NCI-H774 (cell line): ENCODE measurements around the gene LASP1NB.

ENCODE experiments used
- DNase-seq: peaks from one replicate; lab custom pipeline; 2025; lab: John Stamatoyannopoulos, UW

The LASP1NB gene

DNA sequence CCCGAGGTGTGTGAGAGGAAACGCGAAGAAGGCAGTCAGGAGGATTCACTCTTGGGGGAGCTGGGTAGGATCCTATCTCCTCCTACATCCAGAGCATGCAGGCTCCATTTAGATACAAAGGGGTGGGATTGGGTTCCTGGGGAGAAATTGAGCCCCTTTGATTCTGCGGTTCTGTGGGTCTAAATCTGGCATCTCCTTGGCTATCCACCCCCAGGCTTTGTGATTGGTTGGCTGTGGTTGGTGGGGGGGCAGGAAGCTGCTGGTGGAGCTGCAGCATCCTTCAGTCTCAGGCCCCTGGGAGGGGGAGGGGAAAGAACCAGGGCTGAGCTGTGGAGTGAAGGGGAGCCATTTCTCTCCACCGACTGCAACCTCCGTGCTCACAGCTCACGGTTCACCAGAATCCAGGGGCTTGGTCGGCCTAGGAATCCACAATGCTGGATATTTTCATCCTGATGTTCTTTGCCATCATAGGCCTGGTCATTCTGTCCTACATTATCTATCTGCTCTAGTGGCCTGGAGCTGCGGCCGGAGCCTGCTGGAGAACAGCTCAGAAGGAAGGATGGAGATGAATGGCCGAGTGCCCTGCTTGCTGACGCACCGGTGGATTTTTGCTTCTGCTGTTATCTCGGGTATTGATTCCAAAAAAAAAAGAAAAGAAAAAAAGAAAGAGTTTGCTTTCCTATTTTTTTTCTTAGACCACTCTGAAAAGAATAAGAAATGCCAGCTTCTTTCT is at the start of gene LASP1NB:
LASP1NB (plus strand) TSS at position 352 of the 733 bp plus-strand sequence.
- DNase-seq, result no peak

DNA sequence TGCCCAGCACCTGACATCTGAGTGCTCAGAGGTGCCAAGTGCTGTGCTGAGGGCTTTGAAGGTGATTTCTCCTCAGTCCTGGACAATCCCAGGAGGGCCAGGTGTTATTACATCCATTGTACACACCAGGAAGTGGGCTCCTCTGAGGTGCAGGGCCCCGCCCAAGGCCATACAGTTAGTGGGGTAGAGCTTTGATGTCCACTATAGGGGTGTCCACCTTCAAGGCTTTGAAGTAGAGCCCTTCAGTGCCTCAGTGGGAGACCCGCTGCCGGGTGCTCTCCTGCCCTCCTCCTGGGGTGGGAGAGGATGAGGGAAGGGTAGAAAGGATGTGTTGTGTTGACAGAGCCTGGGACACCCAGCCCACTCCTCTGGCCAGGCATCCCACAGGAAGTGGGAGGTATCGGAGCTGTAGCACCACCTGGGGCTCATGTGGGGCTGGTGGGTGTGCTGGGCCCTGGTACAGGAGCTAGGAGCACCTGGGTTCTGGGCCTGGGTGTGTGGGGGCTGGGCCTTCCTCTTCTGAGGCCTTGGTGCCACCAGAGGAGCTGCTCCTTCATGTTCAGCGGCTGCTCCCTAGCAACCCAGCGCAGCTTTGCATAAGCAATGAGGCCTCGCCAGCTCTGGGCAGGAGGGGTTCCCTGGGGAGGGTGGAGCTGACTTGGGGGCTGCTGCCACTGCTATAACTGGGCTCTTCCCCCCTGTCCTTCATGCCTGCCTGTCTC is 48.1 kb upstream of the LASP1NB start:
- DNase-seq, result no peak

DNA sequence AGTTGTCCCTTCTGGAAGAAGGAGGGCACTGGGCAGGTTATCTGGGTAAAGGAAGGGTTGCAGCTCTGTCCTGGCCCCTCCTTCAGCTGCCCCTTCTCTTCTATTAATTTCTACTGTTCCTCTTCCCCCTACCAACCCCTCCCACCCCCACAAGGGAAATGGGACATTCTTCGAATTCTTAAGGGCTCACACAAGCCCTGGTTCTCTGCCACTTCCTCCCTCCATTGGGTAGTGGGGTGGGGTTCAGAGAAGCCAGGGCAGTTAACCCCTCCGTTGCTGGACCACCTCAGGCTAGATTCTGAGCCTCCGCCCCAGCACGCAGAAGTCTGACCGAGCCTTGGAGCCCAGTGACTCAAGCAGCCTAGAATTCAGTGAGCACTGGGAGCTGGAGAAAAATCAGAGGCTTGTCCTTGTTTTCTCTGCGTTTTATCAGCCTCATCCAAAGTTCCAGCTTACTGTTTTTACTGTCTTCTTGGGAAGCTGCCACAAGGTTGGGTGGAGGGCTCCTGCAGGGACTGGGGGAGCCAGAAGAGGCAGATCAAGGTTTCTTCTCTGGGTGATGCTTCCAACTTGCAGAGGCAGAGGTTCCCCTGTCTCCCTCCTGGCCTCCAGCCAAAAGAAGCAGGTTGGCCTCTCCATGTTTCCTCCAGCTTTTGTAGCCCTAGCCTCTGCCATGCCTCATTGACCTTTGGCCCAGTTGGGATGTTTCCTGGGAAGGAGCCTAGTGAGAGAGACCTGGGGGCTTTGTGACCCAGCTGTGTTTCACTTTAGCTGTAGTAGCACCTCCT is 45.3 kb upstream of the LASP1NB start:
- DNase-seq, result no peak

DNA sequence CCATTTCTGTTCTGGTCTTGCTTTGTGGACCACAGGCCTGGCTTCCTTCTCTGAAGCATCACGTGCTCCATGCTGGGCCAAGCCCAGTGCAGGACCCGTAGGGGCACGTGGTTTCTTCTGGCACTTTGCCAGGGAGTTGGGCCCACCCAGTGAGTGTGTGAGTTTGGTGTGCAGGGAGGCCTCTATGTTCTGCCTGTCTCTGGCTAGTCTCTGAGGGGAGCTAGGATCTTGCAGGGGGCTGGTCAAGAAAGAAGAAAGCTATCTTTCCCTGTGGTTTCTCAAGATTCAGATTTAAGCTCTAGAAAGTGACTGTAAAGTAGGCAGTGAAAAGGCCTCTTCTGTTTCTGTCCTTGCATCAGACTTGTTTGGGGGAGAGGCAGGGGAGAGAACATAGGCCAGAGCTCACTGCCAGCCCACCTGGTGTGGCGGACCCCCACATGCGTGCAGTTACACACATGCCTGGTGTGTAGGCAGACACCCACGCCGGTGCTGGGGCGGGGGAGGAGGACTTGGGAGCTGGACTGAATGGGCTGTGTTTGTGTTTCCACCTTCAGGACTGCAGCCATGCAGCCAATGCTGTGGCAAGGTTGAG is 43.7 kb upstream of the LASP1NB start:
- no peak for DNase-seq

DNA sequence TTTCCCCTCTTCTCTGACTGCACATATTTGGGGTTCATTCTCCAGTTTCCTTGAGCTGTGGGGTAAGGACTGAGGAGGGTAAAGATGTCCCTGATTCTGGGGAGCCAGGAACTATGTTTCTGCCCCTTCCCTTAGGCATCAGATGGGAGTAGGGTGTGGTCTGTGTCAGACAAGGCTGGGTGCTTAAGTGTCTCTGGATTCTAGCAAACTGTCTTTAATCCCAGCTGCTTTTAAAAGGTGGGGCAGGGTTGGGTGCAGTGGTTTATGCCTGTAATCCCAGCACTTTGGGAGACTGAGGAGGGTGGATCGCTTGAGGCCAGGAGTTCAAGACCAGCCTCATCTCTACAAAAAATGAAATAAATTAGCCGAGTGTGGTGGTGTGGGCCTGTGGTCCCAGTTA is 42.5 kb upstream of the LASP1NB start:
- DNase-seq, result no peak

DNA sequence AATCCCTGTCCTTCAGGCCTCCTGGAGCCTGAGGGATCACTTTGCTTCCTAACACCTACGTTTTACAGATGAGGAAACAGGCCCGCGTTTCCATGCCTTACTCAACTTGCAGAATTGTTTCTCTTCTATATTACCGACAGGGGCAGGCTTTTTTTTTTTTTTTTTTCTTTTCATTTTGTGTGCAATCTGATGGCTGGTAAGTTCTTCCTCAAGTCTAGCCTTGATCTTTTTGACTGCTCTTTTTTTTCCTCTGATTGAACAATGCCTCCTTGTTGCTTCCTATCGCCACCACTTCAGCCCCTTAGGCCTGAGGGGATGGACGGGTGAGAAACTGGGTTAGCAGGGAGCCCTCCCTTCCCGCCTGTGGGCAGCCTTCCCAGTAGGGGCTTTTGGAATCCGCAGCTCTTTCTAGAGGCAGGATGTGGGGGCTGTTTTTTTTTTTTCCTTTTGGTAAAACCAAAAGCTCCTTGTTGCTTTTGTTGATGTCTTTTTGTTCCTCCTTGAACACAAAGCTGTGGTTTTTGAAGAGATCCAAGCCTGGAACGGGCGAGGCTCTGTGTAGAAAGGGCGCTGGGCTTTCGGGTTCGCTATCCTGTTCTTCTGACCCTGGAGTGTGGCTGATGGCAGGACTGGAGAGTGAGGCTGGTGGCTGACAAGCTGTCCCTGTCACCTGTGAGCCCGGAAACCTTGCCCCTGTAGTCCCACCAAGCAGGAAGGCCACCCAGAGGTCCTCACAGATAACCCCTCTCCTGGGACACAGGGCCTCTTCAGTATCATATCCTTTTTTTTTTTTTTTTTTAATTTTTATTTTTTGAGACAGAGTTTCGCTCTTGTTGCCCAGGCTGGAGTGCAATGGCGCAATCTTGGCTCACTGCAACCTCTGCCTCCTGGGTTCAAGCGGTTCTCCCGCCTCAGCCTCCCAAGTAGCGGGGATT is 41.6 kb upstream of the LASP1NB start:
- DNase-seq, result no peak

DNA sequence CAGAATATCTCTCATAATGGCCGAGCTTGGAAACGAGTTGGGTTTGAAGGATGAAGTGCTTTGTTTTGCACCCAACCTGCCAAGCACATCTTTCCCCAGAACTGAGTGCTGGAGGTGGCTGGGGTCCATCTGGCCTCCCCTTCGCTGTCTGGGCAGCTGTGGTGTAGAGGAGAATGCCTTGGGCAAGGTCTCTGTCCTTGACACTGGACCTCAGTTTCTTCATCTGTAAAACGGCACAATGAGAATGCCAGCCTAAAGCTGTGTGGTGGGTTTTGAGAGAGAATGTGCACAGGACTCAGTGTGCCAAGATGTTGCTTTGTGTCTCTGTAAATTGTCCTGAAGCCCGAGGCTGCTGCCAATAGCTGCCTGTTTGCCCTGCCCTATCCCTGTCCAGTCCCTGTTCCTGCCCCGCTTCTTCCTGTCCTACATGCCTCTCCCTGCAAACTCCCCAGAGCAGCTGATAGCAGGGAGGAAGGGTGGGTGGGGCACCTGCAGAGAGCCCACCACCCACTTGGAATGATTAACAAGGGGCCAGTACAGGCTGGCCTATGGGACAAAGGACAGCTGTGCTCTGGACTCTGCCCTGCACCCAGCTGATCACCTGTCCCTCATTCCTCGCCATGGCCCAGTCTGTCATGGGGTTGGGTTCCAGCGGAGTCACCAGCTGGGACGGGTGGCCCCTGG is 40.2 kb upstream of the LASP1NB start:
- no peak for DNase-seq

DNA sequence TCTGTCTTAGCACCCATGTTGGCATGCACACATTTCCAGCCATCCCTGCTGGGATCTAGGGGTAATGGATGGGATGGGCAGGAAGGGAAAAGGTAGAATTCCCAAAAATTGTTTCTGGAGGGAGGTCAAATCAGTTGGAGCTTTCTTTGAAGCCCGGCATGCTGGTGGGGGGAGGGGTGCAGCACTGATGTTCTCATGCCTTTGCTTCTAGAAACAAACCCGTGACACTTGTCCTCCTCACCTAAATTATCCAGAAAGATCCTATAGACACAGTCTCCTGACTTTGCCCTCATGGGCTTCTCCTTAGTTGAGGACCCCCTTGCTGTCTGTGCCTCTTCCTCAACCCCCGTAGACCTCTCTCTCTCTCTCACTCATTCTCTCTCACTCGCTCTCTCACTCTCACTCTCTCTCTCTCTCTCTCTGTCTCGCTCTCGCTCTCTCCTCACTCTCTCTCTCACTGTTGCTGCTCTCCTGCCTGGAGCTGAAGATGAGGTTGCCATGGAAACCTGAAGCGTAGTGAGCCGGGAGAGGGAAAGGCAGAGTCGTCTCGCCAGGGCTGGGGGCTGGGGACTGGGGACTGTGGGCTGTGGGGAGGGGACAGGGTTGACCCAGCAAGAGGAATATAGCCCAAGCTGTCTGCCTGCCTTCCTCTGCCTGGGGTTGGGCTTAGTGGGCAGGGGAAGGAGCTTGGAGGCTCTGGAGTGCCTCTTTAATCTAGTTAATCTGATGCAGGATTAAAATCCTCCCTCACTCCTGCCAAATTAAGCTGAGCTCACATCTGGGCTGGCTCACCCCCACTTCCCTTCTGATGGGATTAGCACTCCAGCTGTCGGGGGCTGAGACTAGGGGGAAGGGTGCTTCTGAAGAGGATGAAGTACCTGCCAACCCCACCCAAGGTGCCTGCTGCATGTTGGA is 39.4 kb upstream of the LASP1NB start:
- DNase-seq, result no peak

DNA sequence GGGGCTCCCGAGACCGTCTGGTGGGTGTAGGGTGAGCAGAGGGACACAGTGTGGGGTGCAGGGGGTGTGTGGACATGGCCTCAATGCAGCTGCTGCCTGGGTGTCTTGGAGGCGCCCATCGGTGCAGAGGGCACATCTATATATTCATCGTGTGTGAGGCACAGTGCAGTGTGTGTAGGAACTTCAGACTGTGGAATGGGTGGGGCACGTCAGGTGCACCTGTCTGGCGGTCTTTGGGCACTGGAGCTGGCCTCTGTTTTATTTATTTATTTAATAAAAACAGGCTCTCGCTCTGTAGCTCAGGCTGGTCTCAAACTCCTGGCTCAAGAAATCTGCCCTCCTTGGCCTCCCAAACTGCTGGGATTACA is 38.8 kb upstream of the LASP1NB start:
- DNase-seq, result no peak

DNA sequence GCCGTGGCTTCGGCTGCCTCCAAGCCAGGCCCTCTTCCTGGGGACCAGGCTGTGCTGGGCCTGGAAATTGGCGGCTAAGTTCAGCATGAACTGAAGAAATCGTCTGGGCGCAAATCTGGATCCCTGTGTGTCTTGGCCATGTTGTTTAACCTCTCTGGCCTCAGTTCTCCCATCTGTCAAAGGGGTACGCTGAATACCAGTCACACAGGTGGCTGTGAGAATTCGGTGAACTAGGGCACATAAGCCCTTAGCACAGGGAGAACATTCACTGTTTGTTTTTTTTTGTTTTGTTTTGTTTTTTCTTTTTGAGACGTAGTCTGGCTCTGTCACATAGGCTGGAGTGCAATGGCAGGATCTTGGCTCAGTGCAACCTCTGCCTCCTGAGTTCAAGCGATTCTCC is 36.6 kb upstream of the LASP1NB start:
- no peak for DNase-seq

DNA sequence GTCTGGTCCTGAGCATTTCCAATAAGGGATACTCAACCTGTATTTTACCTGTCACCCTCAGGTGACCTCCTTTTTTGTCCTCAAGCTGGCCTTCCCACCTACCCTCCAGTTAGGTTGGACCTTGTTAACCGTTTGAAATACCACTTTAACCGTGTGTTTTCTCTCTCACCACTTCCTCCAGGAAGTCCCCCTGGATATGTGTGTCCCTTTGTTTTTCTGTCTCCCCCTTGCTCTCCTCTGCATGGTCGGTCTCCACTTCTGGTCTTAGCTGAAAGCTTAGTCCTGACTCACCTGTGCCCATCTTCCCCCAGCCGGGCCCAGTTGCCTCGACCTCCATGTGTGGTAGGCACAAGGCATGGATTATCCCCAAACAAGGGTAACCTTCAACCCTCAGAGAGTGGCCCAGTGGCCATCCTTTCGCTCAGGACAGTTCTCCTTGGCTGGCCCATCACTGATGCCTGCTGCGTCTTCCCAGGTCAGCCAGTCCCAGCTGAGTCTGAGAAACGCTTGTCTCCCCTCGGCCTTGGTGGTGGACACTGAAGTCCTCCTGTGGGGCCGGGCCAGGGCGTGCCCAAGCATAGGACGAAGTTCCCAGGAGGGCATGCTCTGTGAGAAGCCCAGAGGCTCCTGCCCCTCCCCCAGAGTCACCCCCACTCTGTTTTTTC is 35.5 kb upstream of the LASP1NB start:
- no peak for DNase-seq

DNA sequence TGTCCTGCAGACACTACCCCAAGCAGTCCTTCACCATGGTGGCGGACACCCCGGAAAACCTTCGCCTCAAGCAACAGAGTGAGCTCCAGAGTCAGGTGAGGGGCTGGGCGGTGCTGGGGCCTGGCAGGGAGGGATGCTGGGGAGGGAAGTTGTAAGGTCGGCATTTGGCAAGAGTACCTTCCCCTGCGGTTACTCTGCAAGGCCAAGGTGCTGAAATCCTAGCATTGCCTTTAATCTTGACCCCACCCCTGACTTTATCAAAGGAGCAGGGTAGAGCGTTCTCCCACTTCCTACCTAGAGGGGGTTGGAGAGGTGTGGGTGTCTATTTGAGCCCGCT is 35.0 kb upstream of the LASP1NB start:
- DNase-seq, result no peak

DNA sequence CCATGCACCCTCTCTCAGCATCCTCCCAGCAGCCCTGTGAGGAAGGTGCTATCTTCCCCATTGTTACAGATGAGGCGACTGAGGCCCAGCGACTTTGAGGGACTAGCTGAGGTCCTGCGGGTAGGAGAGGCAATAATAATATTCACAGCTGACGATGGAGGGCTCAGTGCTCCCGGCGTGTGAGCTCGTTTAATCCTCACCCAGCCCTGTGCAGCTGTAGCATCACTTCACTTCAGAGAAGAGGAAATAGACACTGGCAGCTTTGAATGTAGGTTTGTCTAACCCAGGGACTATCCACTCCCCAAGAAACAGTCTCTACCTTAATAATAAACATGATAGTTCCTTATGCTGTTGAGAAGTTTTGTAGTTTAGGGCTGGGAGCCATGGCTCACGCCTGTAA is 34.0 kb upstream of the LASP1NB start:
- no peak for DNase-seq

DNA sequence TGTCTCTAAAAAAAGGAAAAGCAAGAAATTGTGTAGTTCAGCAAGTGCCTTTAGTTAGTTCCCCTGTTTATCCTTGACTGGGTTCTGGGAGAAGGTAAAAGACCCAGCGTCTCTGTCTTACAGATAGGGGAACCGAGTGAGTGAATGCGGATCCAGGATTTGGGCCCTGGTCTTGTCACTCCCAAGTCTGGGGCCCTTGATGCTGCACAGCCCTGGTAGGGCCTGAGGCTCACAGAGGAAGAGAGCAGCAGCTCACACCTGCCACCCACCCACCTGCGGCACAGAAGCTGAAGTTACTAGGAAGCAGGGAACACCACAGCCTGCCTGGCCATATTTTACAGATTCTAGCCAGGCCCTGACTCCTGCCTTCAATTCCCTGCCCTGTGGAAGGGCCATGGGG is 33.3 kb upstream of the LASP1NB start:
- no peak for DNase-seq

DNA sequence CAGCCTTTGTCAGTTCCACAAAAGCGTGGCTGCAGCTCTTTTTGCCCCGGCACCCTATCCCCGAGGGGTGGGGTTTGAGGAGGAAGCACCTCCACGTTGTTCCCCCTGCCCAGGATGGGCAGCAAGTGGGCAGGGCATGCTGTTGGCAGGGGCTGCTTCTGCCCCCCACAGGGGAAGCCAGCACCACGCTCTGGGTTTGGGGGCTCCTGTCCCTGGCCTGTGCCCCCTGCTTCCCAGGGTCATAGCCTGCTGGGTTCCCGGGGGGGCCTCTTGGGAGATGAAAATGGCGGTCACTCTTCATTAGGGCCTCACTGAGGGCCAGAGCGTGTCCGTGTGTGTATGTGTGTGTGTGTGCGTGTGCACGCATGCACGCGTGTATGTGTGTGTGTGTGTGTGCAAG is 32.8 kb upstream of the LASP1NB start:
- no peak for DNase-seq

DNA sequence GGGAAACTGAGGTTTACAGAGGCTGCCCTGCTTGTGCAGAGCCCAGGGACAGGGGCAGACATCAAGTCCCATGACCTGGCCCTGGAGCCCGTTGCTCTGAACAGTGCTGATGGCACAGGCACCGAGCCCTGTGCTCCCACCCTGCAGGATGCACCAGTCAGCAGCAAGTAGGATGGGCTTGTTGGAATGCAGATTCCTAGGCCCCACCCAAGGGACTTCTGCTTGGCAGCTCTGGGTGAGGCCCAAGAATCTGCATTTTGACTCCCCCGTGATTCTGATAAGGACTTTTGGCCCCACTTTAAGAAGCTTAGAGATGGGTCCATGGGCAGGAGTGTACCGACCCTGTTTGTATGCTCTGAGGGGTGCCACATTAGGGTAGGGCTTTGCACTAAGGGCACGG is 32.3 kb upstream of the LASP1NB start:
- DNase-seq, result no peak

DNA sequence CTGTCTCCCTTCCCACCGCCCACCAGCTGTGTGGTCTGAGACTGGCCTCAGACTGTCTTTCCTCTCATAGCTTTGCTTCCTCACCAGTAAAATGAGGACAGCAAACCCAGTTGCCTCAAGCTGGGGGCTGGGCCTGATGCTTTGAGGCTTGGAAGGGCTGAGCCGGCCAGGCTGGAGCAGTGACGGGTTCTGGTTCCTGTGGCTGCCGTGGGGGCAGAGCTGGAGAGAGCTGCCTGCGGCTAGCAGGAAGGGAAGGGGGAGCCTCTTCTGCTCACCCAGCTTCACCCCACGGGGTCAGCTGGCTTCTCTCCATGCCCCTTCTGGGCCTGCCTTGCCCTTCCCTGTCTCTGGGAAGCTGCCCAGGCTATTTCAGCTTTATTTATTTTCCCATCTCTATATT is 31.8 kb upstream of the LASP1NB start:
- DNase-seq, result no peak

DNA sequence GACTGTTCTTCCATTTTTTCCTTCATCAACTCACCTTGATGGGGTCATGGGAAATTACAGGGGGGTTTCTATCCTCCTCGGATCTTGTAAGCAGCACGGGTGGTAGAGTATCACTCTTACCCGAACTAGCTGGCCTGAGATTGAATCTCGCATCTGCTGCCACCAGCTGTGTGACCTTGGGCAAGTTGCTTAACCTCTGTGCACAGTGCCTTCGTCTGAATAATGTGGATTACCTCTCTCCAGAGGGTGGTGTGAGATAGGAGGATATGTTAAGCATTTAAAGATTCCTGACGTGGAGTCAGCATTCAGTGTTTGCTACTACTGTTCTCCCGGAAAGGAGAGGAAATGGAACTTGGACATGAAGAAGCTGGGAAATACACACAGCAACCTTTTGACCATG is 31.1 kb upstream of the LASP1NB start:
- DNase-seq, result no peak

DNA sequence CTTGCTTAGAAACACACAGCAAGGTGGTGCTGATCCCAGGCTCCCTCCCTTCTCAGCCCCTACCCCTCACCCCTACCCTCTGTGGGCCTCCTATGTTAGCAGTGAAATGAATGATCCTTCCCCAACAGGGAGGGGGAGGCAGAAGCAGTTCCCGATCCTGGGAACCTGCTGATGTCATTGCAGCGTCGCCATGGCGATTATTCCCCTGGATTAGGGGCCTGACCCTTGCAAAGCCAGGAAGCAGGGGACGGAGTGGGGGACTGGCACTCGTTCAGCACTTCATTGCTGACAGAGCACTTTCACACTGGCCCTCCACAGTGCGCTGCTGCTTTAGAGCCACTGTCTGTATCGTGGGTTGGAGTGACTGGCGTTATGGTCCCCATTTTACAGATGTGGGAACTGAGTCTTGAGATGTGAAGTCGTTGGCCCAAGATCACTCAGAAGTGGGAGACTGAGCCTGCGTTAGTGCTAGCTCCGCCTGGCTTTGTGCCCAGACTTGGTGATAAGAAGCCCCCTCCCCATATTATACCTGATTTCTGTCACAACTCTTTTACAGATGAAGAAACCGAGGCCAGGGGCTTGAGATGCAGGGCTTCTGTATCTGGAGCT is 29.0 kb upstream of the LASP1NB start:
- no peak for DNase-seq
